GM21786 (cell line): ENCODE measurements around the gene PDE9A.
"Not testable (repeated sequence)": the region's sequence is repeated elsewhere in the genome, so short reads cannot be mapped to it uniquely, and the experiment has no call there.

Experiments used
- ATAC-seq: cut with Tn5 transposase; IDR thresholded peaks from one replicate; pipeline ENCODE4 v1.9.1; 2021; ENCODE audit not compliant: unreplicated experiment

PDE9A gene

DNA sequence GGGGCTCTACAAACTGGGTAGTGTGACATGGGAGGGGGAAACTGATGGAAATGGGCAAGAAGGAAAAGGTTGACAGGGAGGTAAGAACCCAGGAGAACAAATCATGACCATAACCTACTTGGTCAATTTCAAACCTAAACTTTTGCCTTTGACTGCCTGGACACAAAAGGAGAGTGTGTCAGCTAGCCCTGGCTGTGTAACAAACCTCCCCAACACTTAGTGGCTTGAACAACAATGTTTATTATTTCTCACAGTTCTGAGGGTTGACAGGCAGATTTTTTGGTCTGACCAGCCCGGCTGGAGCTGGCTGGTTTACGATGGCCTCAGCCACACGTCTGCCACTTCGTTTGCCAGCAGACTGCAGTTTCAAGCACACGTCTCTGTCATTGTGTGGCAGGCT is 133.5 kb downstream of the PDE9A start:
- ATAC-seq, result no peak

DNA sequence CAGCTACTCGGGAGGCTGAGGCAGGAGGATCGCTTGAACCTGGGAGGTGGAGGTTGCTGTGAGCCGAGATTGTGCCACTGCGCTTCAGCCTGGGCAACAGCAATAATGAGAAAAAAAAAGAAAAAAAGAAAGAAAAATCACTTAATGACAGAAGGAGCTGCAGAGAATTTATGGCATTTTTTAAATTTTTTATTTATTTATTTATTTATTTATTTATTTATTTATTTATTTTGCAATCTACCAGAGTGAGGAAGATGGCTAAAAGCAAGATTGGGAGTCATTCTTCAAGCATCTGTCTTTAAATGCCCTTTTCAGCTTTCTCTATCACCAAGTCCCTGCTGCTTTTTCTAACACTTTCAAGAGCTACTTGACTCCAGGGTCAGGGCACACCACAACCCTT is 134.2 kb downstream of the PDE9A start:
- ATAC-seq, result no peak

DNA sequence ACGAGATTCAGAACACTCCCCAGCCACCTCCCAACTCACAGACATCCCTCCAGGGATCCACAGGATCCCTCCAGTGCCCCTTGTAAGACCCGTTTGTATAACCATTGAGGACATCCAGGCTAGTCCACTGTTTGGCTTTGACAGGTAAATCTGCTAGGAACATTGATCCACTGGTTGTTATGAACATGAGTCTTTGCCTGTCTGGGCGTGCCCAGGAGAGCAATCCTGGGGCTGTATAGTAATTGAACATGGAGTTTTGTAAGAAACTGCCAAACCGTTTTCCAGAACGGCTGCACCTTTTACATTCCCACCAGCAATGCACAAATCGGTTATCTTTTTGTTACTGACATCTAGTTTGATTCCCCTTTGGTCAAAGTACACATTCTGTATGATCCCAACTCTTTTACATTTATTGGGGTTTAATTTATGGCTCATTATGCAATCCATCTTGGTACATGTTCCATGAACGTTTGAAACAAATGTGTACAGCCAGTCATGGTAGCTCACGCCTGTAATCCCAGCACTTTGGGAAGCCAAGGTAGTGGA is 137.2 kb downstream of the PDE9A start:
- no peak for ATAC-seq

DNA sequence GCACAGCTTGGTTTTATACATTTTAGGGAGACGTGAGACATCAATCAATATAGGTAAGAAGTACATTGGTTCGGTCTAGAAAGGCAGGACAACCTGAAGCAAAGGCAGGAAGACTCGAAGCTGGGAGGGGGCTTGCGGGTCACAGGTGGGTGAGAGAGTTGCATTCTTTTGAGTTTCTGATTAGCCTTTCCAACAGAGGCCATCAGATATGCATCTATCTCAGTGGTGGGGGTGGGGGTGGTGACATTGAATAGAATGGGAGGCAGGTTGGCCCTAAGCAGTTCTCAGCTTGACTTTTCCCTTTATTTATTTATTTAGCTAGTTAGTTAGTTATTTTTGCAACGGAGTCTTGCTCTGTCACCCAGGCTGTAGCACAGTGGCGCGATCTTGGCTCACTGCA is 140.4 kb downstream of the PDE9A start:
- no peak for ATAC-seq

DNA sequence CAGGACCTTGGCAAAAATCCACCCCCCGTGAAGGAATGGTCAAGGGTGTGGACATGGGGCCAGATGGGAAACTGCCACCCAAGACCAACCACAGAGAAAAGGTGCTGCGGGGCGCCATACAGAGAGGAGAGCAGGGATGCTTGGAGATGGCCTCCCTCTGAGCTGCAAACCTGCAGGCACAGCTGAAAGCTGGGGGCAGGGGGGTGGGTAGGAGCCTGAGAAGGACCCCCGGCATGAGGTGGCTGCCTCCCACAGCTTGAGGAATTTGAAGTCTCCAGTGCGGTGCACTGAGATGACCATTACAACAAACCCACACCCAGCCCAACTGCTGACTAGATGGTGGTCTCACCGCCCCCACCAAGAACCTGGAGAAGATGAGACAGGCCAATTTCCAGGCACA is 141.1 kb downstream of the PDE9A start:
- ATAC-seq, result no peak

DNA sequence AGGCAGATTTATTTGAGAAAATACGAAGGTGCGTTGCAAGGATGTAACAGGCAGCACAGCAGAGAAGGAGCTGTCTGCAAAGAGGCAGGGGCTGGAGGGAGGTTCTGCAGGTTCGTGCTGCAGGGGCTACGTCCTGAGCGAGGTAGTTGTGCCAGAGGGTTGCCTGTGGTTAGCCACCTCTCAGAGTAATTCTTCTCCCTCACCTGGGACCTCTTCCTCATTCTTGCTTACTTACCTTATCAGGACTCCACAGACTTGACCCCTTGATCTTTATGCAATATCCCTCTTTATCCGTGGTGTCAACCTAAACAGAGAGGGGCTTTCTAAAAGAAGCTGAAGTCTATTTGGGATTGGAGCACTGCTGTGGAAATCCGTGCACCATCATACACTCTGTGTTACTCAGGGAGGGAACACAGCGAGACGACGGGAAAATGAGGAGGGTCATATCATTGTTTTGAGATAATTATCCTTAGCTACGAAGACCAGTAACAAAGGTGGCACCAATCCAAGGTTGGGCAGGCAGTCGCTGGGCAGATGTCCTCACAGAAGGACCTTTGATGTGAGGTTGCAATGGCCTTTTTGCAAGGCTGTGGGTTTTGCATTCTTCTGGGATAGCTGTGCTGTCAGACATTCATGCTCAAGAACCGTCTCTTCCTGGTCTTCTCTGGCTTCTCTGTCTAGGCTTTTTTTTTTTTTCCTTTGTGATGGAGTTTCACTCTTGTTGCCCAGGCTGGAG is 143.1 kb downstream of the PDE9A start:
- ATAC-seq, result no peak

DNA sequence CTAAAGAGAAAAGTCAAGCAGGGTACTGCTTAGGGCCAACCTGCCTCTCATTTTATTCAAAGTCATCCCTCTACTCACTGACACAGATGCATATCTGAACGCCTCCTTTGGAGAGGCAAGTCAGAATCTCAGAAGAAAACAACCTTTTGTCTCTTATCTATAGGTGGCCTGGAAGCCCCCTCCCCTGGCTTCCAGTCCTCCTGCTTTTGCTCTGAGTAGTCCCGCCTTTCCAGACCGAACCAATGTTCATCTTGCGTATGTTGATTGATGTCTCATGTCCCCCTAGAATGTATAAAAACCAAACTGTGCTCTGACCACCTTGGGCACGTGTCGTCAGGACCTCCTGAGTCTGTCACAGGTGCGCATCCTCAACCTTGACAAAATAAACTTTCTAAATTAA is 144.1 kb downstream of the PDE9A start:
- no peak for ATAC-seq

DNA sequence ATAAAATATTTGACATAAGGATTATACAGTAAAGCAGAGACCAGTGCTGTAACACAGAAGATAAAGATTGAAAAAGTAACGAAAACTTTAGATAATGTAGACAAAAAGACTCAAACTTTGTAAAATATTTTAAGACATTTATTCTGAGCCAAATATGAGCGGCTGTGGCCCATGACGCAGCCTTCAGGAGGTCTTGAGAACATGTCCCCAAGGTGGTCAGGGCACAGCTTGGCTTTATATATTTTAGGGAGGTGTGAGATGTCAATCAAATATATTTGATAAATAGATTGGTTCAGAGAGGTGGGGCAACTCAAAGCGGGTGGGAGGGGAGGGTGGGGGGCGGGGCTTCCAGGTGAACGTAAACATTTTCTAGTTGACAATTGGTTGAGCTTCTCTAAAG is 144.7 kb downstream of the PDE9A start:
- no peak for ATAC-seq

DNA sequence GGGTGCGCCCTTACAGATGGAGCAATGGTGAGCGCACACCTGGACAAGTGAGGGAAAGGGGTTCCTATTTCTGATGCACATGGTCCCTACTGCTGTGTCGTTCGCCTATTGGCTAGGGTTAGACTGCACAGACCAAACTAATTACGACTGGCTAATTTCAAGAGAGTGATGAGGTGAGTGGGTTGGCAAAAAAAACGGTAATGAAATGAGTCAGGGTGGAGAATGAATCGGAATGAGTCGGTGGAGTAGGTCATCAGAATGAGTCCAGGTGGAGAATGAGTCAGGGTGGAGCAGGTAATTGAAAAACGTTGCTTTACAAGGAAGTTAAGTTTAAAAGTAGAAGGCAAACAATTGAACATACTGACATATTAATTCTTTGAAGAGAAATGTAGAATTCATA is 146.1 kb downstream of the PDE9A start:
- ATAC-seq, result no peak

DNA sequence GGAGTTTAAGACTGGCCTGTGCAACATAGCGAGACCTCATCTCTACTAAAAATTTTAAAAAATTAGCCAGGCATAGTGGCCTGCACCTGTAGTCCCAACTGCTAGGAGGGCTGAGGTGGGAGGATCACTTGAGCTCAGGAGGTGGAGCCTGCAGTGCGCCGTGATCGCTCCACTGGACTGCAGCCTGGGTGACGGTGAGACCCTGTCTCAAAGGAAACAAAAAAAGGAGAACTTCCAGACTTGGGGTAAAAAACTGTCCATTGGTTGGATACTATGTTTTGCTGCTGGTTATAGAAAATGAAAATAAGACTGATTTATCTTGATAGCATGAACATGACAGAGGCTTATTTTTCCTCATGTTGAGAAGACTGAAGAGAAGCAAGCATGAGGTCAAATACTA is 146.5 kb downstream of the PDE9A start:
- ATAC-seq, result no peak

DNA sequence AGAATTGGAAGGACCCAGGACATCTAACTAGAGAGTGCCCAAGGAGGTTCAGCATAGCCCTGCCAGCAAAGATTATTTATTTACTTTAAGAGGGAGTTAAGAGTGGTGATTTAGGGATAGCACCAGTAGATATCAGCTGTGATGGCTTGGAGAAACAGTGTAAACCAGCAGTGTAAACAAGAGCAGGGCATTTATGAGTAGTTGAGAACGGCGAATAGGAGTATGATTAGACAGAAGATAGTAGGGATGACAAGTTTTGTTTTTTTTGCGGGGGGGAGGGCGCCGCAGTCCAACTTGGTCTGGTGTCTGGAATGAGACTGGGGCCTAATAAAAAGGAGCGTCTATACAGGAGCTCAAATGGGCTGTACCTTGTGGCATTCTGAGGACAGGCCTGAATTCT is 148.2 kb downstream of the PDE9A start:
- not testable (repeated sequence) for ATAC-seq

DNA sequence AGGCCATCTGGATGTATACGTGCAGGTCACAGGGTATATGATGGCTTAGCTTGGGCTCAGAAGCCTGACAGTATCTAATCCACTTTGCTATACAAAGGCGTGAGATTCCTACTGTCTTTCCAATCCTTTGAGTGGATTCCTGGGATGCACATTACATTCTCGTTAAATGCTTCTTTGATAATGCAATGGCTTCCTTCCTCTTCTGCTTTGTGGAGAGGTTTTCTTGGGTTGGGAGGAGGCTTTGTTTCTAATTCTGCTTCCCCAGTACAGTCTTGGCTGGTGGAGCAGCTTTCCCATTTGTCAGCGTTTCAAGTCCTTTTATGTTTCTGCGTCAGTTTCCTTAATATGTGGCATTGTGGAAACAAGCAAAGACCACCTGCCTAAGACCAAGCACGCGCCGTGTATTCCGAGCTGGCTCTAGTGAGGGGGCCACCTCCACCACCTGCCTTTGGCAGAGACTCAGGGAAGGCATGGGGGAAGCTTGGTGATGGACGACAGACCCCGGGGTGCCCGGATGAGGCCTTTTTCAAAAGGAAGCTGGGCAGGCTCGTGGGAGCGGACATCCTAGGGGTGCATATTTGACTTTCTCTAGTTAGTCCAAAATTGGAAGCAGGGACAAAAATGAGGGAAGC is 153.2 kb downstream of the PDE9A start:
- no peak for ATAC-seq

DNA sequence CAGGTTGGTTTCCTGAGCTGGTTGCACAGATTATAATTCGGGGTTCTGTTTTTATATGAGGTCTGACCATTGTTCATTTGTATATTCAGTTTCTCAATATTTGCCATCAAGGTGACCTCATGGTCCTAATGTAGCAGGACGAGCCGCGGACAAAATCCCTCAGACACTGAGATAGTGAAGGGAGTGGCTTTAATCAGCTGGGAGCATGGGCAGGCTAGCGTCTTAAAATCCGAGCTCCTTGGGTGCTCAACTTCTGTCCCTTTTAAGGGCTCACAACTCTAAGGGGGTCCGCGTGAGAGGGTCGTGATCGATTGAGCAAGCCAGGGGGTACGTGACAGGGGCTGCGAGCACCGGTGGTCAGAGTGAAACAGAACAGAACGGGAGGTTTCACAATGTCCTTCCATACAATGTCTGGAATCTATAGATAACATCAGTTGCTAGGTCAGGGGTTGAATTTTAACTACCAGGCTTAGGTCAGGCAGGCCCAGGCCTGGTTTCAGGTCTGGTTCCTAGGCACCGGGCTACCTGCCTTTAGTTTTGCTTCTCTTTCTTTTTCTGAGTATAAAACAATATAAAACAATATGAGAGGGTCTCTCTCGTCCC is 154.0 kb downstream of the PDE9A start:
- ATAC-seq, result not testable (repeated sequence)

DNA sequence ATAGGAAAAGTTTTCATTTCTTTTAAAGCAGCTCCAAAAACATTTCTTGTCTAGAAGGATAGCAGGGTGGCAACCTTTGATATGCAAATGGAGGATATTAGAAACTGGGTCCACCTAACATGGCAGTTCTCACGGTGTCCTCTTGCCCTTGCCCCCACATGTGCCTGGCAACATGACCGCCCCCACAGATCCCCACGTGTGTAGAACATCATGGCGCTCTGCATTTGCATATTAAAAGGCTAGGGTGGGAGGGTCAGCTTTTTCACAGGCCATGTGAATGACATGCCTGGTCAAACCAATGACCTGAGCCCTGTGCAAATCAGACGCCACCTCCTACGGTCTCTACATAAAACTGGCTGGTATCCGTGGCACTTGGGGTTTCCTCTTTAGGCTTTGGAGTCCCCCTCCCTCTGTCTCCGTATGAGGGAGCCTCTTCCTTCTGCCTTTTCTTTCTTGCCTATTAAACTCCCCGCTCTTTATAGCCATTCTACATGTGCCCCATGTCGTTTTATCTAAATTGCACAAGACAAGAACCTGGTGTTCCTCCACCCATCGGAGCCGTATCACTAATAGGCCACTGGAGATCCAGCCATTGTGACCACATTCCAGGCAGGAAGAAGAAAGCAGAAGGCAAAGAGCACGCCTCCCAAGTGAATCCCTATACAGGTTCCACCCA is 154.7 kb downstream of the PDE9A start:
- no peak for ATAC-seq

DNA sequence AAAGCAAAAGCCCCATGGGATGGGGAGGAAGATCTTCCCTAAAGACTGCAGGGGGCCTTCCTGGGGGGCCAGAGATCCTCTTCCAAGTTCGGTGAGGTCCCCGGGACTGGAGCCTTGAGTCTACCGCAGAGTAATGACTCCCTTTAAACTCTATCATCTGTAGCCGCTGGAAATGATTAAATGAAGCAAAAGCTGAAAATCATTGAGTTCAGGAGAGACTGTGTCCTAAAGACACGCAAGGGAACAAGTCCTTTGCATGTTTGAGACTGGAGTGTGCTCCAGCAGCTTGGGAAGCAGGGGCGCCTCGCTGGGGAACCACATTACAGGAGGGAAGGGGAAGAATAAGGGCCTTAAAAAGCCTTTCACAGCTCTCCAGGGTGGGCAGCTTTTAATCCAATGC is 155.8 kb downstream of the PDE9A start:
- no peak for ATAC-seq

DNA sequence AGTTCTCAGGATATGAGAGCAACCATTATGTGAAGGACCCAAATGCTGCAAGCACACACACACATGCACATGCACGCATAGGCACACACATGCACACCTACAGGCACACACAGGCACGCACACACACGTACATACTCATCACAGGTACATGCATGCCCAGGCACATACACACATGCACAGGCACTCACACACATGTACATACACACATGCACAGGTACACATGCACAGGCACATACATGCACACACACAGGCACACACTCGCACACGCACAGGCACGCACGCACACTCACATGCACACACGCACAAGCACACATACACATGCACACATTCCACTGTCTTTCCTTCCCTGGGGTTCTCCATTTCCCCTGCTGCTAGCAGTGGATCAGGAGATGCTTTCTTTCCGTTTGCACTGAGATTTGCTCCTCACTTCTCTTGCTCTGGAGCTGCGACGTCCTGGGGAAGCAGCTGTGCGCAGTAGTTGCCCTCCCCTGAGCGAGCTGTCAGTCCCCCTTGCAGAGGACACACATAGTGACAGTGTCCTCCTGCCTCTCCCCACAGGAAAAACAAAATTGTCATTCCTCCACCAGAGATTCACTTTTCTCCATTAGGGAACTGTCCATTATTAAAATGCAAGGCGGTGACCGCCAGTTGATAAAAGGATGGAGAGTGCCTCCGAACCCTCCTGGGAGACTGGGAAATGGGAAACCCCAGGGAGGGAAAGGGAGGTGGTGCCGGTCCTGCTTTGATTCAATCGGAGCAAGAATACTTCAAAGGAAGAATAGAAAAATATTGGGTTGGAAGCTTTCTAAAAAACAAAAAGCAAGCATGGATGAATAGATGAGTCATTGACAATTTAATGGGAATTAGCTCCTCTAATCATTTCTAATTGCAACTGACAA is 156.4 kb downstream of the PDE9A start:
- ATAC-seq, result no peak

DNA sequence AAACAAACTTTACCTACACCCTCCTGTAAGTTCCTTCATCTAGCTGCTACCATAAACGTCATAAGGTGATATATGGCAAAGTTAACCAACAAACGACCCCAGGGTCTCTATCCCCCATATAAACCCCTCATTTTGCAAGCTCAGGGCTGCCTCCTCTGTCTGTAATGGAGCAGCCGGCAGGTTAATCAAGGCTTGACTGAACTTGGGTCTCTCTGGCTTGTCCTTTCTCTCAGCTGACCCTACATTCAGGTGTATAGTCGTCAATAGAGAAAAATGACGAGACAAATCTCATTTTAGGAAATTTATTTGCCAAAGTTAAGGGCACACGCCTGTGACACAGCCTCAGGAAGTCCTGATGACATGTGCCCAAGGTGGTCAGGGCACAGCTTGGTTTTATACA is 158.5 kb downstream of the PDE9A start:
- no peak for ATAC-seq

DNA sequence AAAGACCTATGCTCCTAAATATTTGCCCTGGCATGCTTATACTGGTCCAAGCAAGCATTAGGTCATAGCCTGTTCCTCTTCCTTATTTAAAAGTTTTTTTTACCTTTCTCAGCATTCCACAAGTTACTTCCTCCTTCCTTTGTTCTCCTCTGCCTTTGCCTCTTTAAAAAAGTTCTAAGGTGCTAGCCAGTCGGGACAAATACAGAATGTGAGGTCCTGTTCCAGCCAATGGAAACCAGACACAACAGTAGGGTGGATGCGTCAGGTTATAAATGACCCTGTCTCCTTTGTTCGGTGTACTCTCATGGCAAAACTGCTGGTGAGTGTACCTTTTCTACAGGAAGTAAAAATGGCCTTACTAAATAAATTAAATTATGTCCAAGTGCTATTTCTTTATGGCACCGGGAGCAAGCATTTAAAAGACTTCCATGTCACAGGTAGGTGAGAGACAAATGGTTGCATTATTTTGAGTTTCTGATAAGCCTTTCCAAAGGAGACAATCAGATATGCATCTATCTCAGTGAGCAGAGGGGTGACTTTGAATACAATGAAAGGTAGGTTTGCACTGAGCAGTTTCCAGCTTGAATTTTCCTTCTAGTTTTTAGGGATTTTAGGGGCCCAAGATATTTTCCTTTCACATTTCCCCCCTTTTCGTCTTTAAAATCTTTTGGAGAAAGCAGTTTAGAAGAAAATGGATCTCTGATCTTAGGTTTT is 159.3 kb downstream of the PDE9A start:
- ATAC-seq, result not testable (repeated sequence)

DNA sequence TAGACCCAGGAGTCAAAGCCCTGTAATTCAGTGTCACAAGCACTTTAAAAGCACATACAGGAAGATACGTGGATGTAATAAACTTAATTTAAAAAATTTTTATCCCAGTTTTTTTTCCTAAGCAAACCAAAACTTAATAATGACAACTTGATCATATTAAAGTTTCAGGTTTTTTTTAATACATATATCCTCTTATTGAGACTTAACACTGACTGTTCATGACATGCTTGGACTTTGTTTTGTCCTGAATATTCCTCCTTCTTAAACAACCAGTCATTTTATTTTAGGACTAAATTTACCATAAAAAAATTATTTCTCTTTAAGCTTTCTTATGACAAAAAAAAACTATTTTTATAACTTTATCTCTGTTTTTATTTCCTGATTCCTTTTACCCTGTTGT is 161.8 kb downstream of the PDE9A start:
- ATAC-seq, result no peak

DNA sequence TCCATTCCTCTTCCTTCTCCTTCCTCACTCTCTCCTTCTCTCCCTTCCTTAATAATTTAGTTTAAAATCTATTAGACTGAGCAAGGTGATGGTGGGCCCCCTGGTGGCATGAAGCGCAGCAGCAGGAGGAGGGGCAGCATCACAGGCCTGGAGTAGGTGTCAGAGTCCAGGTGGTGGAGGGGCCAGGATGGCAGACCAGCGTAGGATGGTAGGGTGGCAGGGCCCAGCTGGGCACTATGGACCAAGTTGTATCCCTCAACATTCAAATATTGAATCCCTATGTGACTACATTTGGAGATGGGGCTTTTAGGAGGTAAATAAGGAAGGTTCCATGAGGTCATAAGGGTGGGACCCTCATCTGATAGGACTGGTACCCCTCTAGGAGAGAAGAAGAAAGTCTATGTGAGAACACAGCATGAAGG is 164.9 kb downstream of the PDE9A start:
- no peak for ATAC-seq
